Left ventricle myocardium inferior (tissue), 1 donor: ENCODE data around the gene TUBGCP3. TPM values are rescaled to one million over a fixed set of nuclear protein-coding genes. Genes with fewer than 3 reads are reported as not detected.

Source experiments
- DNase-seq: peaks from one replicate; pipeline ENCODE4 v3.0.0-alpha.2; 2020
- H3K27ac ChIP-seq: fragments of 200-600 bp; replicated peaks from 2 replicates; pipeline ENCODE4 v1.8.0; 2021
- H3K27me3 ChIP-seq: fragments of 200-600 bp; 2 replicates; pipeline ENCODE4 v1.8.0; 2021; ENCODE audit warnings: low read depth
- H3K36me3 ChIP-seq: fragments of 200-600 bp; 2 replicates; pipeline ENCODE4 v1.8.0; 2021
- H3K4me1 ChIP-seq: fragments of 200-600 bp; 2 replicates; pipeline ENCODE4 v1.8.0; 2021
- H3K4me3 ChIP-seq: fragments of 200-600 bp; 2 replicates; pipeline ENCODE4 v1.8.0; 2021; ENCODE audit warnings: mild to moderate bottlenecking, moderate library complexity
- H3K9me3 ChIP-seq: fragments of 200-600 bp; replicated peaks from 2 replicates; pipeline ENCODE4 v1.8.0; 2021
- intact Hi-C: fragments of 100-400 bp; cut with micrococcal nuclease; formaldehyde crosslinking; loops from one replicate; pipeline ENCODE4 v1.11.0; 2022
- total RNA-seq: library from RNA; stranded (reverse); fragmentation: NEBNext Ultra II Directional; extraction: Animal tissue kit (Norgen Biotek cat#: 25700); gene quantifications from one replicate; pipeline ENCODE4 v1.2.1, GENCODE V29; 2021
- TF ChIP-seq, protein P1 (sequence below): fragments of 200-600 bp; IDR thresholded peaks from 2 replicates; pipeline ENCODE4 v1.8.0; 2021; ENCODE audit warnings: antibody characterized with exemption, mild to moderate bottlenecking, borderline replicate concordance
- donor health status: DM: no; HTN: yes; CAD: no; lungs with severe emphysema.

The TUBGCP3 gene
- total RNA-seq, 1 donor from 2014 or later: 16.7 TPM

DNA sequence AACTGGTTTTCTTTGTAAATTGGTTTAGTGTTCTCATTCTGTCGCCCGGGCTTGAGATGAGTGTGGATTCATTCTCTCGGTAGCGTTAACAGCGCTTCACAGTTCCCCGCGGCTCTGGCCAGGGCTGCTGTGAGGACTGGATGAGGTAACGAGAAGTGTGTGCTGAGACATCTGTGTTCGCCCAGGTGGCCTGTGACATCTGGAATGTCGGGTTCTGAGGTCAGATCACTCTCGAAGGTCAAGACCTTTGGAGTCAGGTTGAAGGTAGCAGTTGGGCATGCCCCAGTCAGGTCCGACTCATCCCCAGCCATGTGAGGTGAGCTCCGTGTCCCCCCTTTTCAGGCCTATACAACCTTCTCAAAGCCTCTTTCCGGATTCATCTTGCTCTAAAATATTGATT, 13.4 kb upstream of the TUBGCP3 start:
- Histone ChIP-seq H3K27ac (no peak overlapping the region), H3K4me3 (no peak overlapping the region), H3K9me3 (no peaks in the 10 kb centered on the region), H3K36me3 (no peaks in the 10 kb centered on the region), H3K27me3 (no peaks in the 10 kb centered on the region), H3K4me1 (peaks cover 6% of the 10 kb centered on the region)
- TF ChIP-seq, protein P1, sequence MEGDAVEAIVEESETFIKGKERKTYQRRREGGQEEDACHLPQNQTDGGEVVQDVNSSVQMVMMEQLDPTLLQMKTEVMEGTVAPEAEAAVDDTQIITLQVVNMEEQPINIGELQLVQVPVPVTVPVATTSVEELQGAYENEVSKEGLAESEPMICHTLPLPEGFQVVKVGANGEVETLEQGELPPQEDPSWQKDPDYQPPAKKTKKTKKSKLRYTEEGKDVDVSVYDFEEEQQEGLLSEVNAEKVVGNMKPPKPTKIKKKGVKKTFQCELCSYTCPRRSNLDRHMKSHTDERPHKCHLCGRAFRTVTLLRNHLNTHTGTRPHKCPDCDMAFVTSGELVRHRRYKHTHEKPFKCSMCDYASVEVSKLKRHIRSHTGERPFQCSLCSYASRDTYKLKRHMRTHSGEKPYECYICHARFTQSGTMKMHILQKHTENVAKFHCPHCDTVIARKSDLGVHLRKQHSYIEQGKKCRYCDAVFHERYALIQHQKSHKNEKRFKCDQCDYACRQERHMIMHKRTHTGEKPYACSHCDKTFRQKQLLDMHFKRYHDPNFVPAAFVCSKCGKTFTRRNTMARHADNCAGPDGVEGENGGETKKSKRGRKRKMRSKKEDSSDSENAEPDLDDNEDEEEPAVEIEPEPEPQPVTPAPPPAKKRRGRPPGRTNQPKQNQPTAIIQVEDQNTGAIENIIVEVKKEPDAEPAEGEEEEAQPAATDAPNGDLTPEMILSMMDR: no peak
- no peak for DNase-seq
- intact Hi-C loops: loop anchor here (10.0 kb wide), 1 partner anchor 1127 kb away; no protein-coding TSS in a partner anchor

DNA sequence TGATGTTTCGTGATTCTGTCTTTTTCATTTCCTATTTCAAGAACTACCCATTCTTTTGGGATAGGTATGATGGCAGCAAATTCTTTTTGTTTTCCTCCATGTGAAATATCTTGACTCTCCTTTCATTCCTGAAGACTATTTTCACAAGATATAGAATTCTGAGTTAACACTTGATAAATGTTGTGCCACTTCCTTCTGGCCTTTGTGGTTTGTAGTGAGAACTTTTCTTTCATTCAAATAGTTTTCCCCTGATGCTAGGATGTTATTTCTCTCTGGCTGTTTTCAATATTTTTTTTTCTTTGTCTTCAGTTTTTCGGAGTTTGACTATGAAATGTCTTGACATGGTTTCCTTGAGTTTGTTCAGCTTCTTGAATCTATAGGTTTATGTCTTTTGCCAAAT, 8.3 kb upstream of the TUBGCP3 start:
- Histone ChIP-seq H3K27ac (no peak overlapping the region), H3K4me1 (no peaks in the 10 kb centered on the region), H3K27me3 (no peaks in the 10 kb centered on the region), H3K36me3 (no peaks in the 10 kb centered on the region), H3K4me3 (no peak overlapping the region), H3K9me3 (no peaks in the 10 kb centered on the region)
- no peak for DNase-seq
- intact Hi-C loops: no loop called here
- TF ChIP-seq, protein P1: no peak

DNA sequence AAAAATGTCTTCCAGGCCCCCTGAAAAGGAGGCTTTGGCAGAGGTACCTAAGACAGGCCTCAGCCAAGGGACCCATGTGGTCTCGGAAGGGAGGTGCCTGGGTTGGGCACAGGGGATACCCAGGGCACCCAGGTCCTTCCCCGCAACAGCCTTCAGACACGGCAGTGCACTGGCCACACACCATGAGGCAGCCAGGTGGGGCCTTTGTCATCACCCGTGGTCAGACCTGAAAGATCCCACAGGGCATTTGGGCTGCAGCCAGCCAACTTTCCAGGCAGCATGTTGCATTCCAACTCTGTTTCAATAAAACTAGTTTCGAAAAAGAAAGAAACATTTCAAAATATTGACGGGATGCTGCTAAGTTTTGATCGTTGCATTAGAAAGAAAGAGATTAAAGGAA, 4.7 kb upstream of the TUBGCP3 start:
- Histone ChIP-seq H3K27me3 (no peaks in the 10 kb centered on the region), H3K27ac (no peak overlapping the region), H3K4me3 (no peak overlapping the region), H3K36me3 (no peaks in the 10 kb centered on the region), H3K4me1 (peaks cover 11% of the 10 kb centered on the region), H3K9me3 (no peaks in the 10 kb centered on the region)
- intact Hi-C loops: no loop called here
- no peak for DNase-seq
- TF ChIP-seq, protein P1: no peak

DNA sequence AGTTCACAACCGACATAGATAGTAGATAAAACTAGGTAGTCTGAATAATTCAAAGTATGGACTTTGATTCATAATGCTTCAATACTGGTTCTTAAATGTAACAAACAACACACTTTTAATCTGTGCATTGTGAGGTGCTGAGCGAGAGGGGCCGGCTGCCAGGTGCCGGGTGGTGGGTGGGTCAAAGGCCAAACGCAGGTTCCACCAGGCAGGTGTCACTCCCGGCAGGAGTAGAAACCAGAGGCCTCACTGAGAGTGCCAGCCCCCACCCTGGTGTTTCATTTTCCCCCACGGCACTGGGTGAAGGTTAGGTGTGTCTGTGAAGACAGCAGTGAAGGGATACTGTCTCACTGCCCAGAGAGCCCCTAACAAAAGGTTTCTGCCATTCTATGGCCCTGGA, 4.2 kb upstream of the TUBGCP3 start:
- peaks cover 16% of the 10 kb centered on the region for H3K4me1 ChIP-seq
- H3K9me3 ChIP-seq: no peaks in the 10 kb centered on the region
- intact Hi-C loops: no loop called here
- no peaks in the 10 kb centered on the region for H3K36me3 ChIP-seq
- no peak overlapping the region for H3K4me3 ChIP-seq
- TF ChIP-seq, protein P1: no peak
- H3K27ac ChIP-seq: no peak overlapping the region
- no peak for DNase-seq
- no peaks in the 10 kb centered on the region for H3K27me3 ChIP-seq

DNA sequence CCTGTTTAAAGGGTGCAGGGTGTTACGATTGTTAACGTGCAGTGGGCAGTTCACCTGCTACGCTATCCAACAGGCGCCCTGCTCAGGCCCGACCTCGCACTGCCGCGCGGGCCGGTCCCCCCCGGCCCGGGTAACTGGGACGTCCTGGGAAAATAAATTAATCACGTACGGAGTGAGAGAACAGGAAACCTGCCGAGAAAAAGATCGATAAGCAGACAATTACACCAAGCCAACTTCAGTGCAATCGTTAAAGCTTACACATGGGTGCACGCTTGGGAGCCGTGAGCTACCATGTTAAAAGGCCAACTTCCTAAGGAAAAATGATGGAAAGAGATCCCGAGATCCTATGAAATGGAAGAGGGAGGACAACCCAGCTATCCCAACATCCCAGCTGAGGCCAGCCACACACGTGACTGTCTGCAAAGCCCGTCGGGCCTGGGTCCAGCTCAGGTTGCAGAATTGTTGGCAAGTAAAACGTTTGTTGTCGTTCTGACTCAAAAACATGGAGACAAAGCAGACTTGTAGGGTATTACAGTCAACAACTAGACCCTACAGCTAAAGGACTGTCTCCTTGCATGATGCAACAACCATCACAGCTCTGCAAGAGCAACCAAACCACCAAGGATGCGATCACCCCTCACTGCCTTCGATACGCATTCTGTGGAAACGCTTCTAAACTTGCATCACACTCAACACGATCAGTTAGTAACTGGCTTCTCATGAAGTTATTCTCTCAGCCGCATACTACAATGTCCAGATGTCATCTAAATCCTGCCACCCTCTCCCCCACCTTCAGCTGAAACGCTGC, 741 bp upstream of the TUBGCP3 start:
- peak overlapping the region; percentile 99 for H3K4me3 ChIP-seq
- no peaks in the 10 kb centered on the region for H3K36me3 ChIP-seq
- no peaks in the 10 kb centered on the region for H3K27me3 ChIP-seq
- no peak for DNase-seq
- TF ChIP-seq, protein P1: no peak
- H3K9me3 ChIP-seq: no peaks in the 10 kb centered on the region
- intact Hi-C loops: no loop called here
- peaks cover 38% of the 10 kb centered on the region for H3K4me1 ChIP-seq
- peak overlapping the region; percentile 97 for H3K27ac ChIP-seq
